ENCODE data around the gene ERICH3.

DNA sequence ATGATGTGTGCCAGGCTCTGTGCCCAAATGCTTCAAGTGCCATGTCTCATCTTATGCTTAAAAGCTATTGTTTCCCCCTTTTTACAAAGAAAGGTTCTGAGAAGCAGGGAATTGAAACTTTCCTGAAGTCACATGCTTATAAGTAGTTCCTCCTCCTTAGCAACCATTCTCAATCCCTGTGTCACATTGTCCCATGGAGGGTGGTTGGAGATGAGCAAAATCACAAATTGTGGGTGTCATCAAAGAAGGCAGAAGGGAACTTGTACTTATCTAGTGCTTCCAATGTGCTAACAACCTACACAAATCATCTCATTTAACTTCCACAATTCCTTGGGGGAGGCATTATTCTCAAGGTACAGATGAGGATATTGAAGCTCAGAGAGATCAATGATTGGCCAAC lies 10.1 kb upstream of the ERICH3 start:
- TF ChIP-seq, protein P1, sequence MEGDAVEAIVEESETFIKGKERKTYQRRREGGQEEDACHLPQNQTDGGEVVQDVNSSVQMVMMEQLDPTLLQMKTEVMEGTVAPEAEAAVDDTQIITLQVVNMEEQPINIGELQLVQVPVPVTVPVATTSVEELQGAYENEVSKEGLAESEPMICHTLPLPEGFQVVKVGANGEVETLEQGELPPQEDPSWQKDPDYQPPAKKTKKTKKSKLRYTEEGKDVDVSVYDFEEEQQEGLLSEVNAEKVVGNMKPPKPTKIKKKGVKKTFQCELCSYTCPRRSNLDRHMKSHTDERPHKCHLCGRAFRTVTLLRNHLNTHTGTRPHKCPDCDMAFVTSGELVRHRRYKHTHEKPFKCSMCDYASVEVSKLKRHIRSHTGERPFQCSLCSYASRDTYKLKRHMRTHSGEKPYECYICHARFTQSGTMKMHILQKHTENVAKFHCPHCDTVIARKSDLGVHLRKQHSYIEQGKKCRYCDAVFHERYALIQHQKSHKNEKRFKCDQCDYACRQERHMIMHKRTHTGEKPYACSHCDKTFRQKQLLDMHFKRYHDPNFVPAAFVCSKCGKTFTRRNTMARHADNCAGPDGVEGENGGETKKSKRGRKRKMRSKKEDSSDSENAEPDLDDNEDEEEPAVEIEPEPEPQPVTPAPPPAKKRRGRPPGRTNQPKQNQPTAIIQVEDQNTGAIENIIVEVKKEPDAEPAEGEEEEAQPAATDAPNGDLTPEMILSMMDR (IDR thresholded peaks at IDR 0.05) = no peak
- no peak for TF ChIP-seq EZH2 (IDR thresholded peaks at IDR 0.05)

Measured in neural progenitor cell (in vitro differentiated cells).